Upper lobe of right lung (tissue), 1 donor: Measurements from ENCODE around the gene MAP4K3. TPM values are rescaled to one million over a fixed set of nuclear protein-coding genes. Genes with fewer than 3 reads are reported as not detected.

Experiments
- ATAC-seq: fragments of 200-7000 bp; cut with Tn5 transposase; one replicate; pipeline ENCODE4 v1.9.1; 2020; ENCODE audit warnings: mild to moderate bottlenecking, moderate library complexity
- DNase-seq: peaks from one replicate; pipeline ENCODE4 v3.0.0-alpha.2; 2020
- H3K27ac ChIP-seq: fragments of 200-600 bp; one replicate; pipeline ENCODE4 v1.8.0; 2022
- H3K27me3 ChIP-seq: fragments of 200-600 bp; one replicate; pipeline ENCODE4 v1.8.0; 2022; ENCODE audit warnings: mild to moderate bottlenecking
- H3K36me3 ChIP-seq: fragments of 200-600 bp; one replicate; pipeline ENCODE4 v1.8.0; 2022
- H3K4me1 ChIP-seq: fragments of 200-600 bp; one replicate; pipeline ENCODE4 v1.8.0; 2022
- H3K4me3 ChIP-seq: fragments of 200-600 bp; one replicate; pipeline ENCODE4 v1.8.0; 2022; ENCODE audit warnings: mild to moderate bottlenecking
- H3K9me3 ChIP-seq: fragments of 200-600 bp; one replicate; pipeline ENCODE4 v1.8.0; 2022
- CTCF ChIP-seq: fragments of 200-600 bp; IDR thresholded peaks from one replicate; pipeline ENCODE4 v1.8.0; 2022; ENCODE audit warnings: antibody characterized with exemption
- intact Hi-C: fragments of 100-400 bp; cut with DNase I; formaldehyde crosslinking; loops from one replicate; pipeline ENCODE4 v1.11.0; 2022
- total RNA-seq: library from RNA; stranded (reverse); fragmentation: NEBNext Ultra II Directional; extraction: Animal tissue kit (Norgen Biotek cat#: 25700); gene quantifications from one replicate; pipeline ENCODE4 v1.2.1, GENCODE V29; 2021
- donor health status: DM: no; HTN: yes; CAD: no; lungs with severe emphysema.

Gene MAP4K3
- total RNA-seq, 1 donor from 2014 or later = 55.5 TPM

DNA sequence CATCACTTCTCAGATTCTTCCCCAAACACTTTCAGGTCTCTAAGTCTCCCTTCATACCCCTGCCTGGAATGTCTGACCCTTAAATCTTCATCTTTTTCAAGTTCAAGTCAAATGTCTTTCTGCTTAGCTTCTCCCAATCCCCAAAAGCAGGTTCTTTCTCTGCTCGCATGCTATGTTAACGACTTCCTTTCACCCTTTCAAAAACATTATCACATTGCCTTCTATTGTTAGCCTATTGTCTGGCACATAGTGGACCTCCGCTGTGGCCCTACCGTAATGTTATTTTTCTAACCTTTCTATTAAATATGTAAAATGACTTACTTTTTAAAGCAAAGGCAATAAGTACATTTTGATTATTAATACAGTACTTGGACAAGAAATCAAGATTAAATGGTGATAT is 195.5 kb downstream of the MAP4K3 start:
- TF ChIP-seq CTCF = no peak

DNA sequence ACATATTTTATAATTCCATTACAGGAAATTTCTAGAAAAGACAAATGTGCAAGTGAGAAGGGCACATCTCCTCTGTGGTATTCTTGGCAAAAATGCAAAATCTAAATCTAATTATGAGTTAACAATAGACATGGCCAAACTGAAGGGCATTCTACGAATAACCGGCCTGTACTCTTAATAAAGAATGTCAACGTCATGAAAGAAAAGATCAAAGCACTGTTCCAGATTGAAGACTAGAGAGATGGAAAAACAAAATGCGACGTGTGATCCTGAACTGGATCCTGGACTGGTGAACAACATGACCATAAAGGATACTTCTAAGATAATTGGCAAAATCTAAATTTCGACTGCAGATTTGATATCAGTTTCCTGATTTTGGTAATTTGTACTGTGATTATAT is 196.3 kb downstream of the MAP4K3 start:
- DNase-seq (no peak), ATAC-seq (no peak)
- Histone ChIP-seq H3K4me3 (no peak overlapping the region), H3K36me3 (no peaks in the 10 kb centered on the region), H3K27me3 (no peaks in the 10 kb centered on the region), H3K27ac (no peak overlapping the region), H3K4me1 (no peaks in the 10 kb centered on the region), H3K9me3 (no peaks in the 10 kb centered on the region)
- no peak for TF ChIP-seq CTCF
- intact Hi-C loops = no loop called here

More for the DNA sequence above, 195.5 kb downstream of the MAP4K3 start:
- Histone ChIP-seq H3K9me3 (no peaks in the 10 kb centered on the region), H3K36me3 (no peaks in the 10 kb centered on the region), H3K27me3 (no peaks in the 10 kb centered on the region), H3K27ac (no peak overlapping the region), H3K4me1 (no peaks in the 10 kb centered on the region), H3K4me3 (no peak overlapping the region)
- ATAC-seq = no peak
- intact Hi-C loops = no loop called here
- no peak for DNase-seq

DNA sequence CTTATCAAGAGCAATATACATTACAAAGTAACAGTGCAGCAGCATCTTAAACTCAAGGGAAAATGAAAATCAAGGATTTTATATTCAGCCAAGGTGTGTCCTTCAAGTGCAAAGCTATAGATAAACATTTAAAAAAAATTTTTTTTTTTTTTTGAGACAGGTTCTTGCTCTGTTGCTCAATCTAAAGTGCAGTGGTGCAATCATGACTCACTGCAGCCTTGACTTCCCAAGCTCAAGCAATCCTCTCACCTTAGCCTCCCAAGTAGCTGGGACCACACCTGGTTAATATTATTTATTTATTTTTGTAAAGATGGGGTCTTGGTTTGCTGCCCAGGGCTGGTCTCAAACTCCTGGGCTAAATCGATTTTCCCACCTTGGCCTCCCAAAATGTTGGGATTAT is 202.3 kb downstream of the MAP4K3 start:
- no peaks in the 10 kb centered on the region for H3K36me3 ChIP-seq
- no peaks in the 10 kb centered on the region for H3K4me1 ChIP-seq
- H3K27ac ChIP-seq = no peak overlapping the region
- H3K27me3 ChIP-seq = no peaks in the 10 kb centered on the region
- no peak overlapping the region for H3K4me3 ChIP-seq
- no peak for TF ChIP-seq CTCF
- DNase-seq (no peak), ATAC-seq (no peak)
- H3K9me3 ChIP-seq = no peaks in the 10 kb centered on the region
- intact Hi-C loops = no loop called here

DNA sequence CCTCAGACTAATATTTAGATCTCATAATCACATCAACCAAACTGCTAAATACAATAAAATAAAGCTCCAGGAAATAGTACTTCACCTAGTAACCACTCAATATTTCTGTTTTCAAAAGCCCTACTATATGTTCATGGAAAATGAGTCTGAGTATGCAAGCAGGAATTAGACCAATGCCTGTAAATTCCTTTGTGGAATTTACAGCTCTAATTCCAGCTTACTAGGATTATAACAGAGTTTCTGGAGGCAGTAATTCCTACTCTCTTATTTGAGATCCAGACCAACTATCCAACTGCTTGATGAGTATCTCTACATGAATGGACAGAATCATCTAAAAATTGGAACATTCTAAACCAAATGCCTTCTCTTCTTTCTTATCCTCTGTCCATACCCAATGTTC is 204.9 kb downstream of the MAP4K3 start:
- intact Hi-C loops = no loop called here
- DNase-seq (no peak), ATAC-seq (no peak)
- H3K4me3 ChIP-seq = no peak overlapping the region
- H3K4me1 ChIP-seq = peaks cover 11% of the 10 kb centered on the region
- H3K36me3 ChIP-seq = no peaks in the 10 kb centered on the region
- H3K9me3 ChIP-seq = no peaks in the 10 kb centered on the region
- no peak for TF ChIP-seq CTCF
- no peaks in the 10 kb centered on the region for H3K27me3 ChIP-seq
- no peak overlapping the region for H3K27ac ChIP-seq

- Histone ChIP-seq H3K36me3 (no peaks in the 10 kb centered on the region), H3K4me3 (peak overlapping the region; percentile 24), H3K27me3 (no peaks in the 10 kb centered on the region), H3K9me3 (no peaks in the 10 kb centered on the region), H3K27ac (no peak overlapping the region), H3K4me1 (peaks cover 11% of the 10 kb centered on the region)
- ATAC-seq (no peak), DNase-seq (no peak)
- TF ChIP-seq CTCF = no peak
- intact Hi-C loops = loop anchor here (5.0 kb wide), 1 partner anchor 166 kb away; no protein-coding TSS in a partner anchor
Observed at GRCh38 chr2:39228413-39229209, 208.5 kb downstream of the MAP4K3 start.
